ENCODE results near the gene PSMB5. TPM values are rescaled to one million over a fixed set of nuclear protein-coding genes. Genes with fewer than 3 reads are reported as not detected.
A peak's percentile ranks its signal among the peaks of the same experiment; 100 is the strongest.

The PSMB5 gene
- 100 to 1,000 TPM in 1 of 2 donors, 10 to 100 TPM in 1; 97.2 to 123 TPM for total RNA-seq
- polyA plus RNA-seq (ENCODE audit: insufficient read depth, low read depth, low replicate concordance), result 145 TPM
- long read RNA-seq, donor 1, transcript PSMB5-206 (3 exons, 444 nt), result minor isoform, 7 of 213 reads
- long read RNA-seq, donor 1, transcript PSMB5-205 (4 exons, 1,117 nt), result minor isoform, 6 of 213 reads
- long read RNA-seq, donor 1, transcript PSMB5-202 (3 exons, 1,294 nt), result major isoform, 152 of 213 reads
- long read RNA-seq, donor 1, partial matches to known transcripts, result 48 of 213 reads
- long read RNA-seq, donor 1, other reads (novel, unspliced or antisense), result 0 of 213 reads
- long read RNA-seq, donor 2, transcript PSMB5-202 (3 exons, 1,294 nt), result major isoform, 70 of 130 reads
- long read RNA-seq, donor 2, partial matches to known transcripts, result 54 of 130 reads
- long read RNA-seq, donor 2, other reads (novel, unspliced or antisense), result 0 of 130 reads

- peak; percentile 97 for DNase-seq
- 0 to 1% methylated on average over 16 to 36 of the region's 36 CpGs for WGBS, 2 donors
- Histone ChIP-seq H3K4me1 (peaks cover 7% of the 10 kb centered on the region), H3K9me3 (no peaks in the 10 kb centered on the region), H3K27ac (peak within 1 kb of the TSS; percentile 94 to 95), H3K4me3 (peak within 1 kb of the TSS; percentile 71 to 97), H3K27me3 (no peaks in the 10 kb centered on the region), H3K36me3 (ENCODE audit: low read depth, missing control alignments) (no peaks in the 10 kb centered on the region)
- TF ChIP-seq POLR2A (IDR thresholded peaks at IDR 0.05) (no peak), CTCF (IDR thresholded peaks at IDR 0.05) (peak in 2 of 3 experiments; percentile 18 to 20)
- intact Hi-C loops (cut with DNase I; ENCODE audit: low total_unique reads), result no loop called here
These were observed at the start of gene PSMB5 for GRCh38 chr14:23034498-23035302. PSMB5 (minus strand) TSS chr14:23034900; CDS start chr14:23034881, 19 bp downstream.

GRCh38 chr14:23080474-23080873 lies 45.8 kb upstream of the PSMB5 start:
- H3K27me3 ChIP-seq, result no peaks in the 10 kb centered on the region
- H3K27ac ChIP-seq, result no peak overlapping the region
- 69 to 74% methylated on average over 1 of the region's 1 CpG for WGBS, 2 donors
- no peak overlapping the region for H3K4me3 ChIP-seq
- no peak for DNase-seq
- no peaks in the 10 kb centered on the region for H3K9me3 ChIP-seq
- no peaks in the 10 kb centered on the region for H3K4me1 ChIP-seq
- H3K36me3 ChIP-seq (ENCODE audit: low read depth, missing control alignments), result no peaks in the 10 kb centered on the region
- TF ChIP-seq CTCF (IDR thresholded peaks at IDR 0.05) (no peak), POLR2A (IDR thresholded peaks at IDR 0.05) (no peak)
- intact Hi-C loops (cut with DNase I; ENCODE audit: low total_unique reads), result no loop called here

GRCh38 chr14:23079716-23080115 lies 45.0 kb upstream of the PSMB5 start:
- H3K4me1 ChIP-seq, result no peaks in the 10 kb centered on the region
- H3K36me3 ChIP-seq (ENCODE audit: low read depth, missing control alignments), result no peaks in the 10 kb centered on the region
- H3K9me3 ChIP-seq, result no peaks in the 10 kb centered on the region
- intact Hi-C loops (cut with DNase I; ENCODE audit: low total_unique reads), result no loop called here
- TF ChIP-seq POLR2A (IDR thresholded peaks at IDR 0.05) (no peak), CTCF (IDR thresholded peaks at IDR 0.05) (no peak)
- H3K27ac ChIP-seq, result peak overlapping the region in 1 of 2 donors; percentile 34
- 79 to 88% methylated on average over 2 of the region's 2 CpGs for WGBS, 2 donors
- no peaks in the 10 kb centered on the region for H3K27me3 ChIP-seq
- DNase-seq, result no peak
- H3K4me3 ChIP-seq, result no peak overlapping the region

- Histone ChIP-seq H3K9me3 (no peaks in the 10 kb centered on the region), H3K27ac (peak overlapping the region in 1 of 2 donors; percentile 19), H3K36me3 (ENCODE audit: low read depth, missing control alignments) (no peaks in the 10 kb centered on the region), H3K27me3 (no peaks in the 10 kb centered on the region), H3K4me3 (no peak overlapping the region), H3K4me1 (no peaks in the 10 kb centered on the region)
- intact Hi-C loops (cut with DNase I; ENCODE audit: low total_unique reads), result no loop called here
- WGBS, 2 donors, result 49 to 55% methylated on average over 2 of the region's 2 CpGs
- peak; percentile 66 for DNase-seq
- TF ChIP-seq CTCF (IDR thresholded peaks at IDR 0.05), result no peak
- TF ChIP-seq POLR2A (IDR thresholded peaks at IDR 0.05), result no peak
These were observed 44.0 kb upstream of the PSMB5 start for GRCh38 chr14:23078692-23079116.
